Neural cell (in vitro differentiated cells): ENCODE results near the gene RPL7A. TPM values are rescaled to one million over a fixed set of nuclear protein-coding genes. Genes with fewer than 3 reads are reported as not detected.

Source experiments
- H2AFZ ChIP-seq: fragments of 200-600, 300-800 bp; sonication (generic), shearing (Covaris generic); 2 replicates; pipeline ENCODE4 v1.6.0; 2014; ENCODE audit warnings: low read depth, mild to moderate bottlenecking, antibody characterized with exemption, low read length, moderate library complexity
- H3F3A ChIP-seq: fragments of 200-600 bp; shearing (Covaris generic); 2 replicates; pipeline ENCODE4 v1.6.1; 2016; ENCODE audit warnings: mild to moderate bottlenecking, moderate library complexity, mixed read lengths, antibody characterized with exemption, low read length; ENCODE audit not compliant: insufficient read depth, poor library complexity, severe bottlenecking
- H3K27ac ChIP-seq: fragments of 200-600, 300-800 bp; sonication (generic), shearing (Covaris generic); 2 replicates; pipeline ENCODE4 v1.5.1; 2014; ENCODE audit warnings: mild to moderate bottlenecking, low read length, moderate library complexity
- H3K27me3 ChIP-seq: fragments of 300-800, 200-600 bp; sonication (generic), shearing (Covaris generic); 2 replicates; pipeline ENCODE4 v1.6.0; 2014; ENCODE audit warnings: mild to moderate bottlenecking, low read depth, low read length, moderate library complexity; ENCODE audit not compliant: insufficient read depth
- H3K36me3 ChIP-seq: fragments of 300-800, 200-600 bp; sonication (generic), shearing (Covaris generic); 2 replicates; pipeline ENCODE4 v1.5.1; 2014; ENCODE audit warnings: mild to moderate bottlenecking, antibody characterized with exemption, low read length, moderate library complexity; ENCODE audit not compliant: insufficient read depth
- H3K4me2 ChIP-seq: fragments of 300-800, 200-600 bp; sonication (generic), shearing (Covaris generic); 2 replicates; pipeline ENCODE4 v1.6.0; 2014; ENCODE audit warnings: mild to moderate bottlenecking, low read length
- H3K4me3 ChIP-seq: fragments of 300-800, 200-600 bp; sonication (generic), shearing (Covaris generic); 2 replicates; pipeline ENCODE4 v1.5.1; 2014; ENCODE audit warnings: mild to moderate bottlenecking, low read length, moderate library complexity
- H3K79me2 ChIP-seq: fragments of 200-600 bp; shearing (Covaris generic); replicated peaks from 2 replicates; pipeline ENCODE4 v1.6.0; 2014; ENCODE audit warnings: mild to moderate bottlenecking, low read length, moderate library complexity; ENCODE audit not compliant: insufficient read depth
- H3K9ac ChIP-seq: fragments of 300-800, 200-600 bp; sonication (generic), shearing (Covaris generic); 2 replicates; pipeline ENCODE4 v1.6.1; 2016; ENCODE audit warnings: mild to moderate bottlenecking, low read length, mixed read lengths
- H3K9me2 ChIP-seq: fragments of 200-600 bp; shearing (Covaris generic); 2 replicates; pipeline ENCODE4 v1.6.1; 2016; ENCODE audit warnings: mild to moderate bottlenecking, low read length, mixed read lengths; ENCODE audit not compliant: insufficient read depth
- H3K9me3 ChIP-seq: fragments of 200-600, 300-800 bp; sonication (generic), shearing (Covaris generic); 2 replicates; pipeline ENCODE4 v1.6.1; 2016; ENCODE audit warnings: mild to moderate bottlenecking, mixed run types, low read length, moderate library complexity, mixed read lengths
- H4K20me1 ChIP-seq: fragments of 200-600 bp; shearing (Covaris generic); 2 replicates; pipeline ENCODE4 v1.6.1; 2016; ENCODE audit warnings: mild to moderate bottlenecking, mixed run types; ENCODE audit not compliant: insufficient read depth
- CTCF ChIP-seq: fragments of 450-650 bp; IDR thresholded peaks from 2 replicates; pipeline ENCODE4 v1.5.1; 2014; ENCODE audit warnings: antibody characterized with exemption, mild to moderate bottlenecking, moderate library complexity; ENCODE audit not compliant: poor library complexity, severe bottlenecking
- EP300 ChIP-seq: fragments of 450-650 bp; conservative IDR thresholded peaks from 2 replicates; pipeline ENCODE4 v1.6.1; 2014; ENCODE audit warnings: antibody characterized with exemption, mild to moderate bottlenecking, moderate library complexity; ENCODE audit not compliant: poor library complexity, severe bottlenecking
- EZH2 ChIP-seq: fragments of 200-600, 300-800 bp; shearing (Covaris generic), sonication (generic); IDR thresholded peaks from 2 replicates; pipeline ENCODE4 v1.6.1; 2014; ENCODE audit warnings: antibody characterized with exemption, low read length, borderline replicate concordance, mild to moderate bottlenecking; ENCODE audit not compliant: insufficient read depth, poor library complexity, severe bottlenecking
- MXI1 ChIP-seq: fragments of 450-650 bp; conservative IDR thresholded peaks from 2 replicates; pipeline ENCODE4 v1.6.1; 2014; ENCODE audit warnings: antibody characterized with exemption, mild to moderate bottlenecking; ENCODE audit not compliant: poor library complexity, severe bottlenecking
- POLR2AphosphoS5 ChIP-seq: IDR thresholded peaks from 2 replicates; pipeline ENCODE4 v1.6.1; 2012
- RAD21 ChIP-seq: fragments of 450-650 bp; conservative IDR thresholded peaks from 2 replicates; pipeline ENCODE4 v1.6.1; 2014; ENCODE audit warnings: antibody characterized with exemption, mild to moderate bottlenecking, moderate library complexity
- REST ChIP-seq: IDR thresholded peaks from 2 replicates; pipeline ENCODE4 v1.6.1; 2012; ENCODE audit warnings: borderline replicate concordance
- SMC3 ChIP-seq: fragments of 450-650 bp; conservative IDR thresholded peaks from 2 replicates; pipeline ENCODE4 v1.6.1; 2014; ENCODE audit warnings: antibody characterized with exemption, mild to moderate bottlenecking, moderate library complexity; ENCODE audit not compliant: poor library complexity
- TAF1 ChIP-seq: IDR thresholded peaks from 2 replicates; pipeline ENCODE4 v1.6.1; 2012; ENCODE audit warnings: low read depth
- polyA plus RNA-seq: library from polyadenylated mRNA; depleted of rRNA; stranded (reverse); fragments of >200 nt; gene quantifications from 2 replicates; pipeline ENCODE4 v1.2.3, GENCODE V29; 2014

RPL7A gene
- polyA plus RNA-seq, 1 donor from 2014 or later: 1,987 TPM

DNA sequence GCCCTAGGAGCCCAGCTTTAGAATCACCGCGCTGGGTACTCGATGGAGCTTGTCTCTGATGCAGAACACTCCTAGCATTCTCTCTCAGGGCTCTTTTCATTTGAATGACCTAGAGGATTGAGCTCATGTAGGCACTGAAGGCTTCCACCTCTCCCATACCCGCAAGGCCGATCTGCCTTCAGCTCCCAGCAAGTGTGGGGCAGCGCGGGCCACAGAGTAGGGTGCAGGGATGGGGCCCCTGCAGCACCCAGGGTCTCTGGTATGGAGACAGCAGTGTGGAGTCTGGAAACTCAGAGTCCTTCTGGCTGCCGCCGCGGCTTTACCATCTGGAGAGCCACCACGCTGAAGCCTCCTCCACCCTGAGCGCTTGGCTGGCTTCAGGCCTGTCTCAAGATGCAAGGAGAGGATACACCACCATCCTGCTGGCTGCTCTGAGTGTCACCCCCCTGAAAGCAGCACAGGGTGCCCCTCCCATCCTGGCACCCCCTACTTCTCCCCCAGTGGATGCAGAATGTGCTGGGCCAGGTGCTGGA is 41.1 kb downstream of the RPL7A start:
- Histone ChIP-seq H3K9ac (no peak overlapping the region), H2AFZ (no peak overlapping the region), H3F3A (no peaks in the 10 kb centered on the region), H3K4me2 (no peak overlapping the region), H3K27ac (no peak overlapping the region), H3K9me2 (no peaks in the 10 kb centered on the region), H3K27me3 (no peaks in the 10 kb centered on the region), H3K9me3 (no peaks in the 10 kb centered on the region), H3K4me3 (no peak overlapping the region), H3K79me2 (no peaks in the 10 kb centered on the region), H4K20me1 (no peaks in the 10 kb centered on the region), H3K36me3 (no peaks in the 10 kb centered on the region)
- TF ChIP-seq MXI1 (no peak), REST (no peak), RAD21 (no peak), EP300 (no peak), TAF1 (no peak), CTCF (no peak), SMC3 (no peak), EZH2 (no peak), POLR2AphosphoS5 (no peak)

DNA sequence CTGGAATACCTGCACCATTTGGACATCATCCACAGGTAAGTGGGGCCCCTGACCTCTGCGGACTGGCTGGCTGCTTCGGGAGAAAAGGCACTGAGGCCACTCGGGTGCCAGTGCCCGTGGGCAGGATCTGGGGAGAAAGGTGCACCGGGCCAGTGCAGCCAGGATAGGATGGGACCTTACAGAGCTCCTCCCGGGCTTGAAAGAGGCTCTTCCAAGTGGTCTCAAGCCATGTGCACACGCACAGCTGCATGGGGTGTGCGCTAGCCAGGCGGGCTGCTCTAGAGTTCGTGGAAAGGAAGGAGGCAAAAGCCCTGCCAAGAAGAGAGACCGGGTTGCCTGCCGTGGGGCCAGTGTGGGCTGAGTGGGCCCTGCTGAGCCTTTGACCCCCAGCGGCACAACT is 41.5 kb downstream of the RPL7A start:
- no peaks in the 10 kb centered on the region for H3F3A ChIP-seq
- no peak overlapping the region for H3K4me3 ChIP-seq
- no peaks in the 10 kb centered on the region for H3K27me3 ChIP-seq
- H3K27ac ChIP-seq: no peak overlapping the region
- H3K4me2 ChIP-seq: no peak overlapping the region
- no peak for TF ChIP-seq SMC3
- no peak for TF ChIP-seq POLR2AphosphoS5
- no peak for TF ChIP-seq MXI1
- no peak for TF ChIP-seq EP300
- no peak for TF ChIP-seq REST
- no peak for TF ChIP-seq RAD21
- TF ChIP-seq CTCF: no peak
- no peak for TF ChIP-seq EZH2
- TF ChIP-seq TAF1: no peak
- H3K9me3 ChIP-seq: no peaks in the 10 kb centered on the region
- no peaks in the 10 kb centered on the region for H4K20me1 ChIP-seq
- no peaks in the 10 kb centered on the region for H3K36me3 ChIP-seq
- no peaks in the 10 kb centered on the region for H3K9me2 ChIP-seq
- H3K9ac ChIP-seq: no peak overlapping the region
- H3K79me2 ChIP-seq: no peaks in the 10 kb centered on the region
- H2AFZ ChIP-seq: no peak overlapping the region
